MM.1S (cell line): ENCODE results near the gene NAA60.

Source experiments
- DNase-seq: peaks from one replicate; pipeline ENCODE4 v3.0.0-alpha.2; 2015
- H2AFZ ChIP-seq: fragments of 300-600 bp; sonication (generic); 2 replicates; pipeline ENCODE4 v1.6.0; 2016; ENCODE audit warnings: antibody characterized with exemption, low read length
- H3F3A ChIP-seq: fragments of 300-600 bp; sonication (generic); 2 replicates; pipeline ENCODE4 v1.6.1; 2016; ENCODE audit warnings: mild to moderate bottlenecking, antibody characterized with exemption, low read length, moderate library complexity, mixed read lengths; ENCODE audit not compliant: insufficient read depth
- H3K27ac ChIP-seq: fragments of 300-600 bp; sonication (generic); 2 replicates; pipeline ENCODE4 v1.5.1; 2016; ENCODE audit warnings: mild to moderate bottlenecking, low read length
- H3K27me3 ChIP-seq: fragments of 300-600 bp; sonication (generic); replicated peaks from 2 replicates; pipeline ENCODE4 v1.6.0; 2016; ENCODE audit warnings: low read length; ENCODE audit not compliant: insufficient read depth
- H3K36me3 ChIP-seq: fragments of 300-600 bp; sonication (generic); replicated peaks from 2 replicates; pipeline ENCODE4 v1.6.1; 2016; ENCODE audit warnings: mild to moderate bottlenecking, low read length, mixed read lengths; ENCODE audit not compliant: insufficient read depth
- H3K4me1 ChIP-seq: fragments of 300-600 bp; sonication (generic); 2 replicates; pipeline ENCODE4 v1.6.1; 2016; ENCODE audit warnings: low read length, mixed read lengths
- H3K4me2 ChIP-seq: fragments of 300-600 bp; sonication (generic); 2 replicates; pipeline ENCODE4 v1.6.0; 2016; ENCODE audit warnings: low read depth, low read length
- H3K4me3 ChIP-seq: fragments of 300-600 bp; sonication (generic); 2 replicates; pipeline ENCODE4 v1.5.1; 2016; ENCODE audit warnings: low read length, mixed read lengths
- H3K79me2 ChIP-seq: fragments of 300-600 bp; sonication (generic); 2 replicates; pipeline ENCODE4 v1.6.1; 2016; ENCODE audit warnings: mixed run types, low read length, mixed read lengths
- H3K9ac ChIP-seq: fragments of 300-600 bp; sonication (generic); 2 replicates; pipeline ENCODE4 v1.6.1; 2016; ENCODE audit warnings: low read length, mixed read lengths
- H3K9me2 ChIP-seq: fragments of 300-600 bp; sonication (generic); replicated peaks from 2 replicates; pipeline ENCODE4 v1.6.1; 2016; ENCODE audit warnings: mild to moderate bottlenecking, low read length, mixed read lengths; ENCODE audit not compliant: insufficient read depth
- H3K9me3 ChIP-seq: fragments of 300-600 bp; sonication (generic); replicated peaks from 2 replicates; pipeline ENCODE4 v1.6.1; 2016; ENCODE audit warnings: mild to moderate bottlenecking, low read length, mixed read lengths; ENCODE audit not compliant: insufficient read depth
- H4K20me1 ChIP-seq: fragments of 300-600 bp; sonication (generic); 2 replicates; pipeline ENCODE4 v1.6.1; 2016; ENCODE audit warnings: mild to moderate bottlenecking, low read length, moderate library complexity, mixed read lengths; ENCODE audit not compliant: insufficient read depth
- CTCF ChIP-seq: fragments of 300-600 bp; sonication (generic); IDR thresholded peaks from 2 replicates; pipeline ENCODE4 v1.5.1; 2016; ENCODE audit warnings: antibody characterized with exemption, low read length, mixed read lengths
- EZH2 ChIP-seq: fragments of 300-600 bp; sonication (generic); optimal IDR thresholded peaks from 2 replicates; pipeline ENCODE3; 2017; ENCODE audit warnings: low read depth, mild to moderate bottlenecking, antibody characterized with exemption, low read length, mixed read lengths
- EZH2phosphoT487 ChIP-seq: fragments of 300-600 bp; sonication (generic); IDR thresholded peaks from 2 replicates; pipeline ENCODE4 v1.6.1; 2018; ENCODE audit warnings: antibody characterized with exemption, low read length

NAA60 gene

GRCh38 chr16:3530371-3530914, 87.0 kb downstream of the NAA60 start:
- Histone ChIP-seq H3K27ac (no peak overlapping the region), H3F3A (no peaks in the 10 kb centered on the region), H2AFZ (no peak overlapping the region), H3K9ac (no peak overlapping the region), H3K9me3 (no peaks in the 10 kb centered on the region), H4K20me1 (no peaks in the 10 kb centered on the region), H3K79me2 (no peaks in the 10 kb centered on the region), H3K4me1 (no peaks in the 10 kb centered on the region), H3K36me3 (no peaks in the 10 kb centered on the region), H3K9me2 (no peaks in the 10 kb centered on the region), H3K4me2 (no peak overlapping the region), H3K27me3 (no peaks in the 10 kb centered on the region), H3K4me3 (no peak overlapping the region)
- no peak for TF ChIP-seq EZH2phosphoT487
- no peak for TF ChIP-seq CTCF
- no peak for TF ChIP-seq EZH2
- no peak for DNase-seq

GRCh38 chr16:3532741-3533140, 89.3 kb downstream of the NAA60 start:
- Histone ChIP-seq H2AFZ (no peak overlapping the region), H3F3A (no peaks in the 10 kb centered on the region), H3K27me3 (no peaks in the 10 kb centered on the region), H3K9me2 (no peaks in the 10 kb centered on the region), H3K4me1 (no peaks in the 10 kb centered on the region), H3K9ac (no peak overlapping the region), H3K4me2 (no peak overlapping the region), H4K20me1 (no peaks in the 10 kb centered on the region), H3K79me2 (no peaks in the 10 kb centered on the region), H3K4me3 (no peak overlapping the region), H3K9me3 (no peaks in the 10 kb centered on the region), H3K27ac (no peak overlapping the region), H3K36me3 (no peaks in the 10 kb centered on the region)
- DNase-seq: no peak
- no peak for TF ChIP-seq EZH2
- no peak for TF ChIP-seq EZH2phosphoT487
- no peak for TF ChIP-seq CTCF

GRCh38 chr16:3534126-3534525, 90.6 kb downstream of the NAA60 start:
- H3K4me3 ChIP-seq: no peak overlapping the region
- H3K36me3 ChIP-seq: no peaks in the 10 kb centered on the region
- no peak overlapping the region for H3K27ac ChIP-seq
- H3K9me2 ChIP-seq: no peaks in the 10 kb centered on the region
- no peaks in the 10 kb centered on the region for H3K27me3 ChIP-seq
- no peaks in the 10 kb centered on the region for H3F3A ChIP-seq
- no peaks in the 10 kb centered on the region for H3K9me3 ChIP-seq
- TF ChIP-seq EZH2phosphoT487: no peak
- no peak for TF ChIP-seq EZH2
- H3K79me2 ChIP-seq: no peaks in the 10 kb centered on the region
- H3K4me1 ChIP-seq: no peaks in the 10 kb centered on the region
- H3K9ac ChIP-seq: no peak overlapping the region
- no peak for DNase-seq
- H2AFZ ChIP-seq: no peak overlapping the region
- no peaks in the 10 kb centered on the region for H4K20me1 ChIP-seq
- no peak overlapping the region for H3K4me2 ChIP-seq

- Histone ChIP-seq H3K9me2 (no peaks in the 10 kb centered on the region), H3K27ac (no peak overlapping the region), H4K20me1 (no peaks in the 10 kb centered on the region), H3K9ac (no peak overlapping the region), H3K4me2 (no peak overlapping the region), H3K4me1 (no peaks in the 10 kb centered on the region), H3K4me3 (no peak overlapping the region), H2AFZ (no peak overlapping the region), H3K79me2 (no peaks in the 10 kb centered on the region), H3F3A (no peaks in the 10 kb centered on the region), H3K36me3 (no peaks in the 10 kb centered on the region), H3K27me3 (no peaks in the 10 kb centered on the region), H3K9me3 (no peaks in the 10 kb centered on the region)
- DNase-seq: no peak
- no peak for TF ChIP-seq EZH2
- TF ChIP-seq EZH2phosphoT487: no peak
- no peak for TF ChIP-seq CTCF
These were observed 92.8 kb downstream of the NAA60 start for GRCh38 chr16:3536271-3536731.
